HepG2 (cell line): Measurements from ENCODE around the gene PERP. TPM values are rescaled to one million over a fixed set of nuclear protein-coding genes. Genes with fewer than 3 reads are reported as not detected.

ENCODE experiments used
- CEBPG ChIP-seq: IDR thresholded peaks from 2 replicates; pipeline ENCODE4 v1.6.1; 2016
- E2F5 ChIP-seq: sonication (generic); formaldehyde crosslinking; conservative IDR thresholded peaks from 2 replicates; pipeline ENCODE4 v1.4.0; 2020; ENCODE audit warnings: missing genetic modification reagents
- ETV6 ChIP-seq: sonication (generic); formaldehyde crosslinking; conservative IDR thresholded peaks from 2 replicates; pipeline ENCODE4 v1.4.0; 2020; ENCODE audit warnings: missing genetic modification reagents
- GZF1 ChIP-seq: sonication (generic); formaldehyde crosslinking; IDR thresholded peaks from 2 replicates; pipeline ENCODE4 v1.5.1; 2020; ENCODE audit warnings: mild to moderate bottlenecking, missing genetic modification reagents
- KDM1A ChIP-seq: IDR thresholded peaks from 2 replicates; pipeline ENCODE4 v1.6.1; 2016; ENCODE audit warnings: missing compliant biosample characterization
- NRL ChIP-seq: sonication (generic); formaldehyde crosslinking; IDR thresholded peaks from 2 replicates; pipeline ENCODE4 v1.5.0; 2020; ENCODE audit warnings: missing genetic modification reagents, mild to moderate bottlenecking, moderate library complexity, borderline replicate concordance
- PTBP1 ChIP-seq: fragments of 200-400 bp; formaldehyde crosslinking; IDR thresholded peaks from 2 replicates; pipeline ENCODE4 v1.6.1; 2018; ENCODE audit warnings: low read length, low read depth; ENCODE audit not compliant: poor library complexity, severe bottlenecking
- RARA ChIP-seq: IDR thresholded peaks from 2 replicates; pipeline ENCODE4 v1.6.1; 2016; ENCODE audit warnings: missing genetic modification reagents, missing compliant biosample characterization
- RBAK ChIP-seq: sonication (generic); formaldehyde crosslinking; IDR thresholded peaks from 2 replicates; pipeline ENCODE4 v1.5.1; 2020; ENCODE audit warnings: mild to moderate bottlenecking, missing genetic modification reagents
- RXRB ChIP-seq: IDR thresholded peaks from 2 replicates; pipeline ENCODE4 v1.6.1; 2016; ENCODE audit warnings: borderline replicate concordance, missing genetic modification reagents, missing compliant biosample characterization
- SMAD3 ChIP-seq: sonication (generic); formaldehyde crosslinking; IDR thresholded peaks from 2 replicates; pipeline ENCODE4 v1.4.0; 2020; ENCODE audit warnings: missing genetic modification reagents
- SNAPC5 ChIP-seq: sonication (generic); formaldehyde crosslinking; IDR thresholded peaks from 2 replicates; pipeline ENCODE4 v1.8.1; 2023; ENCODE audit warnings: mild to moderate bottlenecking, missing genetic modification reagents, borderline replicate concordance
- SOX5 ChIP-seq: IDR thresholded peaks from 2 replicates; pipeline ENCODE4 v1.6.1; 2016; ENCODE audit warnings: borderline replicate concordance
- TARDBP ChIP-seq: sonication (generic); formaldehyde crosslinking; IDR thresholded peaks from 2 replicates; pipeline ENCODE4 v1.8.0; 2022; ENCODE audit warnings: mild to moderate bottlenecking, missing genetic modification reagents
- TEF ChIP-seq: sonication (generic); formaldehyde crosslinking; IDR thresholded peaks from 2 replicates; pipeline ENCODE4 v1.5.0; 2020; ENCODE audit warnings: missing genetic modification reagents
- TFDP1 ChIP-seq: IDR thresholded peaks from 2 replicates; pipeline ENCODE4 v1.6.1; 2016; ENCODE audit warnings: missing compliant biosample characterization, missing genetic modification reagents, borderline replicate concordance
- ZKSCAN5 ChIP-seq: sonication (generic); formaldehyde crosslinking; IDR thresholded peaks from 2 replicates; pipeline ENCODE4 v1.5.1; 2020; ENCODE audit warnings: mild to moderate bottlenecking, missing genetic modification reagents
- ZNF17 ChIP-seq: sonication (generic); formaldehyde crosslinking; IDR thresholded peaks from 2 replicates; pipeline ENCODE4 v1.5.0; 2020; ENCODE audit warnings: mild to moderate bottlenecking, missing genetic modification reagents
- ZNF230 ChIP-seq: sonication (generic); formaldehyde crosslinking; IDR thresholded peaks from 2 replicates; pipeline ENCODE4 v1.4.0; 2020; ENCODE audit warnings: mild to moderate bottlenecking, missing genetic modification reagents
- ZNF280B ChIP-seq: sonication (generic); formaldehyde crosslinking; IDR thresholded peaks from 2 replicates; pipeline ENCODE4 v1.5.0; 2020; ENCODE audit warnings: missing genetic modification reagents, mild to moderate bottlenecking, borderline replicate concordance
- ZNF563 ChIP-seq: sonication (generic); formaldehyde crosslinking; IDR thresholded peaks from 2 replicates; pipeline ENCODE4 v1.8.0; 2022; ENCODE audit warnings: mild to moderate bottlenecking, moderate library complexity, missing genetic modification reagents
- ZNF574 ChIP-seq: sonication (generic); formaldehyde crosslinking; IDR thresholded peaks from 2 replicates; pipeline ENCODE4 v1.4.0; 2020; ENCODE audit warnings: missing genetic modification reagents
- ZNF614 ChIP-seq: IDR thresholded peaks from 2 replicates; pipeline ENCODE4 v1.6.1; 2018; ENCODE audit warnings: missing biosample characterization, missing genetic modification reagents, inconsistent platforms, borderline replicate concordance
- ZSCAN12 ChIP-seq: sonication (generic); formaldehyde crosslinking; IDR thresholded peaks from 2 replicates; pipeline ENCODE4 v1.9.0; 2021; ENCODE audit warnings: mild to moderate bottlenecking, missing genetic modification reagents
- polyA plus RNA-seq, 8 experiments: library from polyadenylated mRNA; depleted of rRNA in 3 of 8; stranded (reverse) in 7 of 8; unstranded in 1 of 8; fragments of >200 nt; fragmentation: Illumina TruSeq in 4 of 8; extraction: Trizol in 4 of 8; gene quantifications; 2 replicates each; pipeline versions ENCODE4 v1.2.1 to v1.2.3, GENCODE V29; 2011 to 2016; ENCODE audit warnings: low read depth in 4 of 8, missing spikeins in 1 of 8, mixed read lengths in 1 of 8; ENCODE audit not compliant: insufficient read depth in 1 of 8
- total RNA-seq, 5 experiments: library from RNA; depleted of rRNA; stranded (reverse); fragments of >200 nt; fragmentation: Illumina TruSeq; extraction: Trizol; gene quantifications; 2 replicates each; pipeline ENCODE4 v1.2.3, GENCODE V29; 2016; ENCODE audit warnings: low read depth in 1 of 5

The PERP gene
- total and polyA plus RNA-seq, 2 of the 13 experiments (the other 11 are each of a cell fraction or from before 2014, with no cell fraction given) = 26.0 to 53.0 TPM

GRCh38 chr6:138107078-138107751 lies at the start of gene PERP (continued):
- TF ChIP-seq GZF1 (CRISPR knock-in tag) (no peak), ZNF574 (CRISPR knock-in tag) (peak; percentile 35; the same call in 1 of the 2 replicates), ZNF230 (CRISPR knock-in tag) (peak; percentile 88; the same call in 1 of the 2 replicates), ZSCAN12 (no peak), RBAK (CRISPR knock-in tag) (no peak), TFDP1 (CRISPR knock-in tag) (no peak), NRL (peak; percentile 25; the same call in 1 of the 2 replicates), ETV6 (CRISPR knock-in tag) (peak; percentile 74; the same call in 1 of the 2 replicates), ZNF563 (CRISPR knock-in tag) (peak; percentile 96), SOX5 (CRISPR knock-in tag) (no peak; the same call in 1 of the 2 replicates), TEF (CRISPR knock-in tag) (no peak), PTBP1 (peak; percentile 61), TARDBP (no peak), ZNF614 (no peak; the same call in 1 of the 2 replicates), RARA (CRISPR knock-in tag) (no peak), CEBPG (CRISPR knock-in tag) (no peak), ZKSCAN5 (CRISPR knock-in tag) (no peak), E2F5 (CRISPR knock-in tag) (peak; percentile 66), SMAD3 (CRISPR knock-in tag) (no peak; the same call in 1 of the 2 replicates), KDM1A (0 out of 2 replicates have a peak, but pooled peaks have one; percentile 92), RXRB (no peak), SNAPC5 (no peak), ZNF17 (no peak), ZNF280B (CRISPR knock-in tag) (peak; percentile 73; the same call in 1 of the 2 replicates)
